Measurements from ENCODE around the gene ZC3H7A.

Gene ZC3H7A

GRCh38 chr16:11708421-11708820 lies 88.6 kb downstream of the ZC3H7A start:
- H4K20me1 ChIP-seq (ENCODE audit: insufficient read depth, low read length, poor library complexity, severe bottlenecking): no peaks in the 10 kb centered on the region
- peaks cover 10% of the 10 kb centered on the region; the same call in 1 of the 2 replicates for H3K36me3 ChIP-seq (ENCODE audit: insufficient read depth, low read length)
- no peaks in the 10 kb centered on the region for H3K79me2 ChIP-seq (ENCODE audit: insufficient read depth, low read length)
- TF ChIP-seq CTCF (conservative IDR thresholded peaks at IDR 0.05; ENCODE audit: low read length) (no peak), EZH2phosphoT487 (IDR thresholded peaks at IDR 0.05; ENCODE audit: borderline replicate concordance) (no peak)
- no peak overlapping the region for H3K9ac ChIP-seq (ENCODE audit: low read depth, low read length, poor library complexity, severe bottlenecking)
- H3F3A ChIP-seq (ENCODE audit: low read depth): no peaks in the 10 kb centered on the region
- H3K4me3 ChIP-seq (ENCODE audit: low read length, poor library complexity, severe bottlenecking): no peak overlapping the region
- no peaks in the 10 kb centered on the region for H3K9me3 ChIP-seq (ENCODE audit: insufficient read depth, low read depth, low read length)
- no peak overlapping the region for H2AFZ ChIP-seq (ENCODE audit: low read length)
- H3K9me2 ChIP-seq (replicated peaks; ENCODE audit: low read depth, low read length): no peaks in the 10 kb centered on the region
- H3K27me3 ChIP-seq (ENCODE audit: insufficient read depth, low read length, poor library complexity, severe bottlenecking): no peaks in the 10 kb centered on the region
- H3K4me1 ChIP-seq (ENCODE audit: insufficient read depth, low read length, poor library complexity, severe bottlenecking): no peaks in the 10 kb centered on the region
- no peak overlapping the region for H3K4me2 ChIP-seq (ENCODE audit: low read depth, low read length, poor library complexity, severe bottlenecking)

- no peak overlapping the region for H3K4me3 ChIP-seq (ENCODE audit: low read length, poor library complexity, severe bottlenecking)
- H3K9me3 ChIP-seq (ENCODE audit: insufficient read depth, low read depth, low read length): no peaks in the 10 kb centered on the region
- H3K4me2 ChIP-seq (ENCODE audit: low read depth, low read length, poor library complexity, severe bottlenecking): no peak overlapping the region
- H3K79me2 ChIP-seq (ENCODE audit: insufficient read depth, low read length): no peaks in the 10 kb centered on the region
- no peaks in the 10 kb centered on the region for H4K20me1 ChIP-seq (ENCODE audit: insufficient read depth, low read length, poor library complexity, severe bottlenecking)
- no peaks in the 10 kb centered on the region for H3K27me3 ChIP-seq (ENCODE audit: insufficient read depth, low read length, poor library complexity, severe bottlenecking)
- H3K9ac ChIP-seq (ENCODE audit: low read depth, low read length, poor library complexity, severe bottlenecking): no peak overlapping the region
- no peak for TF ChIP-seq EZH2phosphoT487 (IDR thresholded peaks at IDR 0.05; ENCODE audit: borderline replicate concordance)
- TF ChIP-seq CTCF (conservative IDR thresholded peaks at IDR 0.05; ENCODE audit: low read length): no peak
- no peak overlapping the region for H2AFZ ChIP-seq (ENCODE audit: low read length)
- no peaks in the 10 kb centered on the region for H3K9me2 ChIP-seq (replicated peaks; ENCODE audit: low read depth, low read length)
- H3K4me1 ChIP-seq (ENCODE audit: insufficient read depth, low read length, poor library complexity, severe bottlenecking): no peaks in the 10 kb centered on the region
- peaks cover 10% of the 10 kb centered on the region; the same call in 1 of the 2 replicates for H3K36me3 ChIP-seq (ENCODE audit: insufficient read depth, low read length)
- H3F3A ChIP-seq (ENCODE audit: low read depth): no peaks in the 10 kb centered on the region
These were observed 89.3 kb downstream of the ZC3H7A start for GRCh38 chr16:11707679-11708197.

- peaks cover 4% of the 10 kb centered on the region; the same call in 1 of the 2 replicates for H3K36me3 ChIP-seq (ENCODE audit: insufficient read depth, low read length)
- H3K9me2 ChIP-seq (replicated peaks; ENCODE audit: low read depth, low read length): no peaks in the 10 kb centered on the region
- H3K4me1 ChIP-seq (ENCODE audit: insufficient read depth, low read length, poor library complexity, severe bottlenecking): no peaks in the 10 kb centered on the region
- no peaks in the 10 kb centered on the region for H4K20me1 ChIP-seq (ENCODE audit: insufficient read depth, low read length, poor library complexity, severe bottlenecking)
- no peak overlapping the region for H3K9ac ChIP-seq (ENCODE audit: low read depth, low read length, poor library complexity, severe bottlenecking)
- no peaks in the 10 kb centered on the region for H3K27me3 ChIP-seq (ENCODE audit: insufficient read depth, low read length, poor library complexity, severe bottlenecking)
- no peak overlapping the region for H3K4me3 ChIP-seq (ENCODE audit: low read length, poor library complexity, severe bottlenecking)
- no peaks in the 10 kb centered on the region for H3K79me2 ChIP-seq (ENCODE audit: insufficient read depth, low read length)
- no peak overlapping the region for H3K4me2 ChIP-seq (ENCODE audit: low read depth, low read length, poor library complexity, severe bottlenecking)
- no peak overlapping the region for H2AFZ ChIP-seq (ENCODE audit: low read length)
- H3F3A ChIP-seq (ENCODE audit: low read depth): no peaks in the 10 kb centered on the region
- TF ChIP-seq EZH2phosphoT487 (IDR thresholded peaks at IDR 0.05; ENCODE audit: borderline replicate concordance) (no peak), CTCF (conservative IDR thresholded peaks at IDR 0.05; ENCODE audit: low read length) (no peak)
- no peaks in the 10 kb centered on the region for H3K9me3 ChIP-seq (ENCODE audit: insufficient read depth, low read depth, low read length)
These were observed 90.8 kb downstream of the ZC3H7A start for GRCh38 chr16:11706180-11706742.

Measured in Loucy (cell line).